CD4-positive, alpha-beta T cell treated with Interleukin-6 for 4 hours (primary cell): ENCODE measurements around the gene FGFRL1.
"Not testable (repeated sequence)": the region's sequence is repeated elsewhere in the genome, so short reads cannot be mapped to it uniquely, and the experiment has no call there.

ENCODE experiments used
- DNase-seq: peaks from one replicate; pipeline ENCODE4 v3.0.0-alpha.2; 2020; ENCODE audit warnings: mixed read lengths

Gene FGFRL1

GRCh38 chr4:973431-974397 lies 37.7 kb upstream of the FGFRL1 start, which contains the start of gene DGKQ:
TSS of gene DGKQ (minus strand) at chr4:973569. CDS start at chr4:973482, 87 bp downstream.
- DNase-seq = peak; percentile 89

DNA sequence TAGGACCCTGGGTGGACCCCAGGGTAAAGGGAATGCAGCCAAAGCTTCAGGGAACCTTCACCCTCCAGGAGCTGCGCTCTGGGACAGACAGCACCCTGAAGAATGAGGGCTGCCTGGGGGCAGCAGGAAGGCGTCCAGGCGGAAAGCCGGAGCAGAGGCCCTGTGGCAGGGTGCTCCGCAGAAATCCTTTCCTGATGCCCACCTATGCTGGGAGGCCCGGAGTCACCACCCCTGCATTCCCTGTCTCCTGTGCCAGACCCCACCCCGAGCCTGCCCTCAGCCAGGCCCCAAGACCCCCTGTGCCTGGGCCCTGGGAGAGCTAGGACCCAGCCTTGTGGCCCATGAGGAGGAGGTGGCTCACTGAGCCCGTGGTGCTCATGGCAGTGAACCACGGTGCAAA lies 36.8 kb upstream of the FGFRL1 start:
- DNase-seq = no peak

GRCh38 chr4:976016-976415 lies 35.4 kb upstream of the FGFRL1 start:
- DNase-seq = not testable (repeated sequence)

- no peak for DNase-seq
Observed at GRCh38 chr4:978957-979701, 32.3 kb upstream of the FGFRL1 start.

- no peak for DNase-seq
Observed at GRCh38 chr4:982291-982690, 29.1 kb upstream of the FGFRL1 start.

DNA sequence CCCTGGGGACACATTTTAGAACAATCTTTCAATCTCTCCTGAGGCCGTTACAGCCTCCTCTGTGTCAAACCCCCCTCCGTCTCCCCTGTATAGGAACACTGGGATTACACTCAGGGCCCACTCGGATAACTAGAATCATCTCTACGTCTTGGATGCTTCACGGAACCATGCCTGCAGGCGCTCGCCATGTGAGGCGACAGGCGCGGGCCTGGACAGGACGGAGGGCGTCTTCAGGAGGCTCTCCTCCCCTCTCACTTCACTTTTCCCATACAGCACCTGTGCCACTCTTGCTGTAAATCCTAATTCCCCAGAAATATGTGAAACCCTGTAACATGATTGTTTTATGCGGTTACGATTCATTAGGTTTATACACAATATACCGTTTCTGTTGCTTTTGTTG lies 28.6 kb upstream of the FGFRL1 start:
- DNase-seq = no peak

DNA sequence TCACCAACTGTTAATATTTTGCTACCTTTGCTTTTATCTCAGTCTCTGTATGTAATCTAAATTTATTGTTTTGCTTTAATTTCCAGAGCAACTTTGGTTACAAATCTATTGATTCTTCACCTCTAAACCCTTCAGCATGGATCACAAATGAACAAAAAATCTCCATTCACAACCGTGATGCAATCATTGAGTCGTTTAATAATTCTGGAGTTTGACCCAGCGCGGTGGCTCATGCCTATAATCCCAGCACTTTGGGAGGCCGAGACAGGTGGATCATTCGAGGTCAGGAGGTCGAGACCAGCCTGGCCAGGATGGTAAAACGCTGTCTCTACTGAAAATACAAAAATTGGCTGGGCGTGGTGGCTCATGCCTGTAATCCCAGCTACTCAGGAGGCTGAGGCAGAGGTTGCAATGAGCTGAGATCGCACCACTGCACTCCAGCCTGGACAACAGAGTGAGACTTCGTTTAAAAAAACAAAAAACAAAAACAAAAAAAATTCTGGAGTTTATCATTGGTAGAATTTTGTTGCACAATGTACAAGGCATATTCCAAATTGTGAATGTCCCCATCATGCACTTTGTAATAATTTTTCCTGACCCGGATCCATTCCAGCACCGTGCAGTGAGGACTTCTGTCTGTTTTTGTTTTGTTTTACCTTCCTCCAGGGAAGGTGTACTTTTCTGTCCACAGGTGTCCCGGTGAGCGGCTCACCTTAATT lies 26.9 kb upstream of the FGFRL1 start:
- DNase-seq = no peak

DNA sequence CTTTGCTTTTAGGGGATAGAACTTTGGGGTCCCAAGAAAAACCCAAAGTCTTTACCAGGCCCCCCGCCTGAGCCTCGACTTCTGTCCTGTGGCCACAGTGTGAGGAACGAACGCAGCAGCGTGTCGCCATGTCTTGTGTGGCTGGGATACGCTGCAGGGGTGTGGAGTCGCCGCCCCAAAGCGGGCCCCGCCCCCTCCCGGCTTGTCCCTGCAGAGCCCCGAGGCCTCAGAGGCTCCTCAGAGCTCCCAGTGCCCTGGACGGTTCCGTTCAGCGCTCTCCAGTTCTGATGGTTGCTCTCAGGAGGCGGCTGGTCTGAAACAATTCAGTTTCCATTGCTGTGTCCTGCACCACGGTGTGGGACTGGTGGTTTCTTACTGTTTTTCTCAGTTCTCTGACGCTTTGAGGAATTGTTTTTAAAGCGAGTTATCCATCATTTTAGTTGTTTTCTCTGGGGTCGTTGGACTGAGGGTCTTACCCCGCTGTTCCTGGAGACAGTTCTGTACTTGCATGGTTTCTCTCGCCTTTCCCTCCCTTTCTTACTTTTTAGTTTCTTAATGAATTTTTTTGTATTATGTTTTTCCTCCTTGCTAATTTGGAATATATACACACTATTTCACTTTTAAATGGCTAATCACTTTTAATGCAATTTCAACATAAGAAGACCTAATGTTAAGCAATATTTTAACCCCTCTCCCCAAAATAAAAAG lies 26.1 kb upstream of the FGFRL1 start:
- peak; percentile 86 for DNase-seq

DNA sequence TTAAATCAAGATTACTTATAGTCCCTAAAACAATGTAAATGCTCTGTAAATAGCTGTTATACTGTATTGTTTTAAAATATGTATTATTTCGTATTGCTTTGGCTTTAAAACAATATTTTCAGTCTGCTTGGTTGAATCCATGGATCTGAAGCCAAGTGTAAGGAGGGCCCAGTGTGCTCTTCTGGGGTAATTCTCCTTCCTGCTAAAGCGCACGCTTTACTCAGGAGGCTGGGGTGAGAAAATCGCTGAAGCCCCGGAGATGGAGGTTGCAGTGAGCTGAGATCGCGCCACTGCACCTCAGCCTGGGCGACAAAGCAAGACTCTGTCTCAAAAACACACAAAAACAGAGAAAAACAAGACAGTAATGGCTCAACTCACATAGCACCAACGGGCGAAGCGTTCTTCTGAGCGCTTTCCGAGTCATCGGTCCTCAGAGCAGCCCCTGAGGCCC lies 25.0 kb upstream of the FGFRL1 start:
- no peak for DNase-seq

DNA sequence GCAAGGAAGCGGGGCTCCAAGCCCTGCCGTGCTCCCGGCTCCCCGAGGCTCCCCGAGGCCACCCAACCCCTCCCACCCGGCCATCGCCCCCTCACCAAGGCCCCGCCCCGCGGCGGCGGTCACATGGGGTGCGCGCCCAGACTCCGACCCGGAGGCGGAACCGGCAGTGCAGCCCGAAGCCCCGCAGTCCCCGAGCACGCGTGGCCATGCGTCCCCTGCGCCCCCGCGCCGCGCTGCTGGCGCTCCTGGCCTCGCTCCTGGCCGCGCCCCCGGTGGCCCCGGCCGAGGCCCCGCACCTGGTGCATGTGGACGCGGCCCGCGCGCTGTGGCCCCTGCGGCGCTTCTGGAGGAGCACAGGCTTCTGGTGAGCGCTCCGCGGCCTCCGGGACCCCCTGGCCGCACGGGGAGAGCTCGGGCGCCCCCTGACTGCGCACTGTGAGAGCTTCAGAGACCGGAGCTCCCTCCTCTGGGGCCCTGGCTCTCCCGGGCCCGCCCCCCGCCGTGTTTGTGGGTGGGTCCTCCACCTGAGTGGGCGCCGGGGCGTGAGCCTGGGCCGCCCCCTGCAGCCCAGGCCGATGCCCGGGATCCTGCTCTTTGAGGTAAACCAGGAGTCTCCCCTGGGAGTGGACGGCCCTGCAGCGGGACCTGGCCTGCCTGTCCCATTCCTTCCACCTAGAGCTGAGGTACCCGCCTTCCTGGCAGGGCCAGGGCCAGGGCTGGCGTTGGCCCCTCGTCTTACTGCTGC lies 24.4 kb upstream of the FGFRL1 start, which contains the start of gene IDUA:
Gene IDUA, plus strand, starts transcription at position 166 of the 745 bp plus-strand sequence. Its CDS starts 41 bp downstream, at position 207.
- peak; percentile 94 for DNase-seq

GRCh38 chr4:987624-988513 lies 23.6 kb upstream of the FGFRL1 start:
- no peak for DNase-seq

- DNase-seq = no peak
Observed at GRCh38 chr4:988726-989721, 22.4 kb upstream of the FGFRL1 start.

GRCh38 chr4:989722-990471 lies 21.5 kb upstream of the FGFRL1 start:
- DNase-seq = no peak

DNA sequence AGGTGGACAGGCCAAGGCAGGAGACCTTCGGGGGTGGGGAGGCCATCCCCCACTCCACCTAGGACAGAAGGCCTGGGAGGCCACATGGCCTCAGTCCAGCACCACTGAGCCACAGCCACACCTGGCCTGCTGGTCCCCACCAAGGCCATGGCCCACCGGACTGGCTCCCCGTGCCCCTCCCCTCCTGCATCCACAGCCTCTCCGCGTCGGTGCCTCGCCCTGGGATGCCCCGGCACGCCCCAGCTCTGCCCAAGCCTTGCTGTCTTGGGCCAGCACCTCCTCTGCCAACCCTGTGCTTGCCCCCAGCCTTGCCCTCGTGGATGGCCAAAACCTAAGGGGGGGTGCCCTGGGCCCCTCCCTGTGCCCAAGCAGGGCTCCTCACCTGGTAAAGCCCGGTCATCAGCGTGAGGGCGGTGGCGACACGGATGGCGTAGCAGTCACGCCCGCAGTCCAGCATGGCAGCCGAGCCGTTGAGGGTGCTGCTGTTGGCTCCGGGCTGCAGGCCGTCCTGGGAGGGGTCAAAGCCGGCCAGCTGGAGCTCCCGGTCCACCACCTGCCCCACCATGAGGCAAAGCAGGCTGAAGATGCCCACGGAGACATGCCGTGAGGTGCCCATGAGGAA lies 20.6 kb upstream of the FGFRL1 start:
- DNase-seq = no peak

GRCh38 chr4:991451-992296 lies 19.8 kb upstream of the FGFRL1 start:
- no peak for DNase-seq

DNA sequence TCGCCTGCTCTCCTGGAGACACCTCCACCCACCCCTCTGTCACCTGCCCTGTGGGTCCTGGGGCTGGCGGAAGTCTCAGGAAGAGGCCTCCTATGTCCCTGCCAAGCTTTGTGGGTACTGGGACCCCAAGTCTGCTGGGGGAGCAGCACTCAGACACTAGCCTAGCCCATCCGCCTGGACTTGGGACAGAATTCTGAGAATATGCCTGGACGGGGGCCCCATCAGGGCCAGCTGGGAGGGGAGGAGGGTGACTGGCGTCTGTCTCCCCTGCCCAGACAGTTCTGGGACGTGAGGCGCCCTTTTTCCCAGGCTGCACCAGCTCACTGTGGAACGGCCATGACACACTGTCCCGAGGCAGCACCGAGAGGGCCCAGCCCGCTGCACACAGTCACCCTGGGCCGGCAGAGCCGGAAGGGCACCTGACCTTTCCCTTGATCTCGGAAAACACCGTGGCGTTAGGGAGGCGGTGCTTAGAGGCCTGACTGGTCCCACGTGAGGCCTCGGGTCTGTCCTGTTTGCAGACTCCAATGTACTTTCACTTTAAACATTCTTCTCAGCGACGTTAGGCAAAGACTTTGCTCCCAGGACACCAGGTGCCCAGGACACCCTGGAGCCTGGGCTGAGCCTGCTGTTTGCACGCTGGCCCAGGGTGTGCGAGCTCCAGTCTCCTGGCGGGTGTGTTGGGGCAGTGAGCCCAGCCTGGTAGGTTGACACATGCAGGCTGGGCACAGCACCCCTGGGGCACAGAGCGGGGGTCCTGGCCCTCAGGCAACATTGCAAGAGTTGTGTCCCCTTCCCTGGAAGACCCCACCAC lies 18.9 kb upstream of the FGFRL1 start:
- DNase-seq = no peak
